Lung (tissue), 12 donors: ENCODE results near the gene CEP68. TPM values are rescaled to one million over a fixed set of nuclear protein-coding genes. Genes with fewer than 3 reads are reported as not detected.

Experiments used
- ATAC-seq: fragments of 200-7000 bp; cut with Tn5 transposase; one replicate; pipeline ENCODE4 v1.9.1; 2020; ENCODE audit warnings: moderate number of reproducible peaks; ENCODE audit not compliant: insufficient read depth, low FRiP score
- DNase-seq, 3 donors: peaks; one replicate each; pipeline ENCODE4 v3.0.0-alpha.2; 2013 to 2017
- H3K27ac ChIP-seq, 2 donors: one replicate each; pipeline ENCODE4 v1.5.1; 2013; ENCODE audit warnings: mild to moderate bottlenecking in 2 of 2, moderate library complexity in 2 of 2, control low read depth in 1 of 2, inconsistent platforms in 1 of 2, low read depth in 1 of 2, low read length in 1 of 2
- H3K27me3 ChIP-seq, 3 donors: one replicate each; pipeline ENCODE4 v1.5.1; 2013; ENCODE audit warnings: low read length in 2 of 3; ENCODE audit not compliant: control insufficient read depth in 3 of 3, insufficient read depth in 3 of 3
- H3K36me3 ChIP-seq, 4 donors: one replicate each; pipeline ENCODE4 v1.5.1; 2013; ENCODE audit warnings: low read length in 4 of 4, mild to moderate bottlenecking in 1 of 4, moderate library complexity in 1 of 4; ENCODE audit not compliant: control insufficient read depth in 4 of 4, insufficient read depth in 4 of 4
- H3K4me1 ChIP-seq, 5 donors: one replicate each; pipeline ENCODE4 v1.5.1; 2013; ENCODE audit warnings: low read length in 5 of 5, mild to moderate bottlenecking in 2 of 5, moderate library complexity in 1 of 5; ENCODE audit not compliant: control insufficient read depth in 5 of 5, insufficient read depth in 5 of 5
- H3K4me3 ChIP-seq: one replicate; pipeline ENCODE4 v1.5.1; 2013; ENCODE audit warnings: mild to moderate bottlenecking, control low read depth, moderate library complexity
- H3K9ac ChIP-seq, 2 donors: one replicate each; pipeline ENCODE4 v1.5.1; 2013; ENCODE audit warnings: low read length in 2 of 2, control low read depth in 1 of 2; ENCODE audit not compliant: insufficient read depth in 1 of 2
- H3K9me3 ChIP-seq, 4 donors: one replicate each; pipeline ENCODE4 v1.5.1; 2013; ENCODE audit warnings: low read length in 3 of 4, mild to moderate bottlenecking in 1 of 4, moderate library complexity in 1 of 4; ENCODE audit not compliant: control insufficient read depth in 4 of 4, insufficient read depth in 3 of 4
- CTCF ChIP-seq: IDR thresholded peaks from 2 replicates; pipeline ENCODE4 v1.5.1; 2012; ENCODE audit warnings: mild to moderate bottlenecking; ENCODE audit errors: control extremely low read depth, extremely low read depth
- WGBS, 2 donors: extraction: QIAGEN DNeasy Blood & Tissue Kit; methylation state at CpG; one replicate each; pipeline ENCODE4 v1.1.7; 2013; 5-methylcytosine and 5-hydroxymethylcytosine counted together
- polyA plus RNA-seq, 2 donors: library from polyadenylated mRNA; stranded (reverse); fragments of 200-250 nt; gene quantifications; one replicate each; pipeline ENCODE4 v1.2.1, GENCODE V29; 2013
- total RNA-seq, 2 donors: library from RNA; depleted of rRNA in 1 of 2; stranded (reverse); fragments of >200 nt in 1 of 2; gene quantifications; one replicate each; pipeline ENCODE4 v1.2.1, GENCODE V29; 2014 to 2021
- donor health status: control.
- donor health status: control.
- donor health status: Bipolar disorder and iron deficiency.
- donor health status: healthy.
- donor health status: DM: yes; HTN: yes; CAD: no.

CEP68 gene
- total and polyA plus RNA-seq, 4 donors: 3.5 to 28.9 (median 8.8) TPM

- Histone ChIP-seq H3K27ac (no peak overlapping the region), H3K4me1 (peaks cover 0 to 6% (median 2%) of the 10 kb centered on the region in 5 donors), H3K9me3 (no peaks in the 10 kb centered on the region), H3K36me3 (peaks cover 0 to 4% (median 1%) of the 10 kb centered on the region in 4 donors), H3K9ac (no peak overlapping the region), H3K4me3 (no peak overlapping the region), H3K27me3 (no peaks in the 10 kb centered on the region)
- DNase-seq: no peak
- WGBS, 2 donors: 84 to 89% methylated on average over 6 of the region's 6 CpGs
- no peak for ATAC-seq
- no peak for TF ChIP-seq CTCF
These were observed 52.6 kb downstream of the CEP68 start for GRCh38 chr2:65108780-65109179.

- H3K4me3 ChIP-seq: no peak overlapping the region
- no peaks in the 10 kb centered on the region for H3K9me3 ChIP-seq
- H3K27me3 ChIP-seq: no peaks in the 10 kb centered on the region
- H3K9ac ChIP-seq: no peak overlapping the region
- no peak for TF ChIP-seq CTCF
- H3K4me1 ChIP-seq: peaks cover 0 to 14% (median 3%) of the 10 kb centered on the region in 5 donors
- ATAC-seq (no peak), DNase-seq (no peak)
- H3K36me3 ChIP-seq: no peaks in the 10 kb centered on the region
- H3K27ac ChIP-seq: no peak overlapping the region
- 46 to 51% methylated on average over 3 of the region's 3 CpGs for WGBS, 2 donors
These were observed 56.4 kb downstream of the CEP68 start for GRCh38 chr2:65112633-65113032.

GRCh38 chr2:65113229-65113628 is 57.0 kb downstream of the CEP68 start:
- H3K27ac ChIP-seq: no peak overlapping the region
- no peak for TF ChIP-seq CTCF
- H3K4me1 ChIP-seq: peaks cover 0 to 17% (median 3%) of the 10 kb centered on the region in 5 donors

GRCh38 chr2:65113816-65114215 is 57.6 kb downstream of the CEP68 start:
- Histone ChIP-seq H3K27ac (no peak overlapping the region), H3K4me1 (peaks cover 0 to 21% (median 3%) of the 10 kb centered on the region in 5 donors), H3K4me3 (no peak overlapping the region), H3K36me3 (no peaks in the 10 kb centered on the region), H3K27me3 (no peaks in the 10 kb centered on the region), H3K9ac (no peak overlapping the region), H3K9me3 (no peaks in the 10 kb centered on the region)
- ATAC-seq (no peak), DNase-seq (no peak)
- TF ChIP-seq CTCF: no peak
- WGBS, 2 donors: 70 to 71% methylated on average over 2 of the region's 2 CpGs

More at GRCh38 chr2:65113229-65113628, 57.0 kb downstream of the CEP68 start:
- WGBS, 2 donors: 98% methylated on average over 4 of the region's 4 CpGs
- Histone ChIP-seq H3K27me3 (no peaks in the 10 kb centered on the region), H3K4me3 (no peak overlapping the region), H3K36me3 (no peaks in the 10 kb centered on the region), H3K9me3 (no peaks in the 10 kb centered on the region), H3K9ac (no peak overlapping the region)
- ATAC-seq (no peak), DNase-seq (no peak)
